WERI-Rb-1 (cell line): ENCODE results near the gene SRGAP3.

Experiments
- DNase-seq: peaks from one replicate; pipeline ENCODE4 v3.0.0-alpha.2; 2020
- H3K27ac ChIP-seq: fragments of 250-450 bp; sonication (Bioruptor Pico); 2 replicates; pipeline ENCODE4 v1.5.1; 2020; ENCODE audit warnings: mild to moderate bottlenecking, moderate library complexity
- H3K27me3 ChIP-seq: fragments of 250-450 bp; sonication (Bioruptor Pico); 2 replicates; pipeline ENCODE4 v1.5.1; 2021; ENCODE audit warnings: mild to moderate bottlenecking, low read depth, moderate library complexity; ENCODE audit not compliant: insufficient read depth, severe bottlenecking
- H3K36me3 ChIP-seq: fragments of 250-450 bp; sonication (Bioruptor Pico); 2 replicates; pipeline ENCODE4 v1.5.1; 2020; ENCODE audit warnings: mild to moderate bottlenecking, moderate library complexity
- H3K4me3 ChIP-seq: 2 replicates; pipeline ENCODE4 v1.5.1; 2011; ENCODE audit warnings: low read depth, mild to moderate bottlenecking, control low read depth, low read length
- H3K9me3 ChIP-seq: fragments of 250-450 bp; sonication (Bioruptor Pico); 2 replicates; pipeline ENCODE4 v1.5.1; 2021; ENCODE audit warnings: mild to moderate bottlenecking, moderate library complexity; ENCODE audit not compliant: severe bottlenecking
- CTCF ChIP-seq: IDR thresholded peaks from 2 replicates; pipeline ENCODE4 v1.5.1; 2011; ENCODE audit warnings: low read depth, mild to moderate bottlenecking, control low read depth, inconsistent platforms, low read length

The SRGAP3 gene

GRCh38 chr3:9125278-9125951 lies 124.0 kb downstream of the SRGAP3 start:
- no peaks in the 10 kb centered on the region for H3K9me3 ChIP-seq
- DNase-seq: no peak
- no peak overlapping the region for H3K4me3 ChIP-seq
- no peak overlapping the region for H3K27ac ChIP-seq
- no peaks in the 10 kb centered on the region; the same call in 1 of the 2 replicates for H3K36me3 ChIP-seq
- TF ChIP-seq CTCF: no peak
- no peaks in the 10 kb centered on the region for H3K27me3 ChIP-seq

- H3K4me3 ChIP-seq: no peak overlapping the region
- no peaks in the 10 kb centered on the region; the same call in 1 of the 2 replicates for H3K36me3 ChIP-seq
- TF ChIP-seq CTCF: no peak
- no peaks in the 10 kb centered on the region for H3K27me3 ChIP-seq
- H3K9me3 ChIP-seq: no peaks in the 10 kb centered on the region
- H3K27ac ChIP-seq: no peak overlapping the region
- DNase-seq: no peak
Measured at GRCh38 chr3:9124730-9125129, 124.7 kb downstream of the SRGAP3 start.

GRCh38 chr3:9123840-9124239 lies 125.6 kb downstream of the SRGAP3 start:
- Histone ChIP-seq H3K9me3 (no peaks in the 10 kb centered on the region), H3K4me3 (no peak overlapping the region), H3K27ac (no peak overlapping the region), H3K27me3 (no peaks in the 10 kb centered on the region), H3K36me3 (no peaks in the 10 kb centered on the region; the same call in 1 of the 2 replicates)
- DNase-seq: no peak
- TF ChIP-seq CTCF: no peak

DNA sequence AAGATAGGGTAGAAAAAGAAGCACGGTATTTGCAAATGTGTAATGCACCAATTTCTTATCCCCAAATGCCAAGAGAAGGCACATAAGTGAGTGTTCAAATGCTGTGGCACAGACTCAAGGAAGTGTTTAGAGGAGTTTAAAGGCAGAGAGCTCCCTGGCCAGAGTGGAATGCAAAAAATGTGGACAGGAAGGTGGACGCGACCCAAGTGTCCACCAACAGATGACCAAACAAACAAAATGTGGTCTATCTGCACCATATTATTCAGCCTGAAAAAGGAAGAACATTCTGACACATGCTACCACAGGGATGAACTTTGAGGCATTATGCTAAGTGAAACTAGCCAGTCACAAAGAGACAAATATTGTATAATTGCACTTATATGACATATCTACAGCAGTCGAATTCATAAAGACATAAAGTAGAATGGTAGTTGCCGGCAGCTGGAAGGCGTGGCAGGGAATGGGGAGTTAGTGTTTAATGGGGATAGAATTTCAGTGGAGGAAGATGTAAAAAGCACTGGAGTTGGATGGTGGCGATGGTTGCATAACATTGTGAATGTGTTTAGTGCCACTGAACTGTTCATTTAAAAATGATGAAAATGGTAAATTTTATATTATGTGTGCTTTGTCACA lies 126.6 kb downstream of the SRGAP3 start:
- Histone ChIP-seq H3K27ac (no peak overlapping the region), H3K36me3 (no peaks in the 10 kb centered on the region; the same call in 1 of the 2 replicates), H3K9me3 (no peaks in the 10 kb centered on the region), H3K4me3 (no peak overlapping the region), H3K27me3 (no peaks in the 10 kb centered on the region)
- no peak for TF ChIP-seq CTCF
- no peak for DNase-seq

- no peak for DNase-seq
- Histone ChIP-seq H3K27me3 (no peaks in the 10 kb centered on the region), H3K9me3 (no peaks in the 10 kb centered on the region), H3K36me3 (no peaks in the 10 kb centered on the region; the same call in 1 of the 2 replicates), H3K4me3 (no peak overlapping the region), H3K27ac (no peak overlapping the region)
- TF ChIP-seq CTCF: no peak
Measured at GRCh38 chr3:9121366-9122001, 128.0 kb downstream of the SRGAP3 start.
